DMS153 (cell line): ENCODE data around the gene ULK1.

Experiments used
- DNase-seq: peaks from one replicate; lab custom pipeline; 2025; lab: John Stamatoyannopoulos, UW

Gene ULK1

GRCh38 chr12:131892711-131893604 is 1.5 kb upstream of the ULK1 start:
- no peak for DNase-seq

GRCh38 chr12:131893605-131894312 is 663 bp upstream of the ULK1 start:
- no peak for DNase-seq

DNA sequence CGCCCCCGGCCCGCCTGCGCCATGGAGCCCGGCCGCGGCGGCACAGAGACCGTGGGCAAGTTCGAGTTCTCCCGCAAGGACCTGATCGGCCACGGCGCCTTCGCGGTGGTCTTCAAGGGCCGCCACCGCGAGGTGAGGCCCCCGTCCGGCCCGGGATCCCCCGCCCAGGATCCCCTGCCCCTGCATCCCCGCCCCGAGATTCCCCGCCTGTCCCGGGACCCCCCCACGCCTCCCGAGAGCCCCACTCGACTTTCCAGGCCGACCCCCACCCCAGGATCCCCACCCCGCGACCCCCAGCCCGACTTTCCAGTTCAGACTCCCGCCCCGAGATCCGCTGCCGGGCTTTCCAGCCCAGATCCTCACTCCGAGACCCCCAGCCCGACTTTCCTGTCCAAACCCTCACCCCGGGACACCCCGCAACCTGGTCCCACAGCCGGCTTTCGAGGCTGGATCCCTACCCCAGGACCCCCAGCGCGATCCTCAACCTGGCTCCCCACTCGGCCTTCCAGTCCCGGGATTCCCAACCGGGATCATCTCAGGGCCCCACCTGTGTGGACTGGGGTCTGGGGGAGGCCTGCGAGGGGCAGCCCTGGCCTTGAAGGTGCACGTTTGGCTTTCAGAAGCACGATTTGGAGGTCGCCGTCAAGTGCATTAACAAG is 688 bp downstream of the ULK1 start:
- no peak for DNase-seq

- no peak for DNase-seq
Observed at GRCh38 chr12:131895640-131896079, 1.2 kb downstream of the ULK1 start.

GRCh38 chr12:131896080-131896810 is 1.8 kb downstream of the ULK1 start:
- DNase-seq, result peak; percentile 81

- no peak for DNase-seq
Observed at GRCh38 chr12:131896811-131897270, 2.4 kb downstream of the ULK1 start.

DNA sequence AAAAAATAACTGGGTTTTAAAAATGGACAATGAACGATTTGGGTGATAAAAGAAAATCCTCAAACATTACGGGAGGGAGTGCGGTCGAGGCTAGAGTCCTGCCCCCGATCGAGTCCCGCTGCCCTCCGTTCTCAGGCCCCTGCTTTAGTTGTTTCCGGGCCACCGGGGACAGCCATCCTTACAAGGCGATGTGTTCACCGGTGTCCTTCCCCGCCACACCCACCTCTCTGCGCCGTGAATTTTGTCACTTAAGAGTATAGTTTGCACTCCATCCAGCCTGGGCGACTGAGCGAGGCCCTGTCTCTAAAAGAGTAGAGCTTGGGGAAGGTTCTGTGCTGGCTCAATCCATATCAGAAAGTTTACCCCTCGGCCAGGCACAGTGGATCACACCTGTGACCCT is 2.9 kb downstream of the ULK1 start:
- DNase-seq, result no peak

DNA sequence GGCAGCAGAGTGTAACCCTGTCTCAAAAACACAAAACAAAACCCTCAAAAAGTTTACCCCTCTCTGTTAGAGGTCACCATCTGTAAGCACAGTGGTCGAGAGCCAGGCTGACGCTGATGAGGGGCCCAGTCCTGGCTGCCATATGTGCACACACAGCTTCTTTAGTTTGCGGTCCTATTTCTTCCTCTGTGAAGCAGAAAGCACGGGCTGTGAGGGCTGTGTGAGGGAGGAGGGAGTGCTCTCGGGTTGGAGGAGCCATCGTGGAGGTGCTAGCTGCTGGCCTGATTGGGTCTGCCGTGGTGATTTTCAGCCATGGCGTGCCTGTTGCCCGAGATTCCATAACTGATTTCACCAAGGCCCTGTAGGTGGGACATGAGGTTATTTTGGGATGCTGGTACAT is 3.5 kb downstream of the ULK1 start:
- no peak for DNase-seq

GRCh38 chr12:131900397-131900796 is 6.0 kb downstream of the ULK1 start:
- no peak for DNase-seq

DNA sequence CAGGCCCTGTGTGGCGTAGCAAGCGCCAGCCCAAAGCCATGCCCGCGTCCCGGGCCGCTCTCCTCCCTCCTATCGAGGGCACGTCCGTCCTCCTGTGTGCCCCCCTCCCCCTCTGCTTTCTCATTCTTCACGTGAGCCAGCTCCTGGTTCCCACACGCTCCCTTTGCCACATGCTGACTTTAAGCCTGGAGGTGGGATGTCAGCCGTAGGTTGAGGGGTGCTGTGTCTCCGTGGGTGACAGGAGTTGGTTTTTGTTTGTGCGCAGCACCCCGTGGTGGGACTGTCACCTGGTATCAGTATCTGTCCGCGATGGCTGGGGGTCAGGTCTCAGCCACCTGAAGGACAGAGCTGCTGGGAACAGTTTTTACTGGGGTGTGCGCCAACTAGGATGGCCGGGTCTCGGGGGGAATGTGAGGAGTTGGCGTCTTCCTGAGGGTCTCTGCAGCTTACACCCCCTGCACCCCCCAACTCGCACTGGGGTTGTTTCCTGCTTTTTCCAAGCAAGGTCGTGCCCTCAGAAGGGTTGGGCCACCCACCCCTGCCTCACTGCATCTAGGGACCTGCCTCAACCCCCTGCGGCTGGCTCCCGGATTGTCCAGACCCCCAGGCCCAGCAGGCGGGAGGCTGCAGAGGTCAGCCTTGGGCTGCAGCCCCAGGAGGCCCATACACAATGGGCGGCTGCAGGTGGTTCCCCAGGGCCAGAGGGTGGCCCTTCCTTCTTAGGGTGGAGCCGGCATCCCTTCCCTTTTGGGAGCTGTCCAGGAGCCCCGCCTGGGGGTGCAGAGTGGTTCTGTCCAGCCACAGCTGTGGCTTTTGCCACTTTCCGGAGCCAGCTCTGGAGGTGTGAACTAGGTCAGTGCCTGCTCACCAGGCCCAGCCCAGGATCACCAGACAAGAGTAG is 7.3 kb downstream of the ULK1 start:
- DNase-seq, result no peak

- no peak for DNase-seq
Observed at GRCh38 chr12:131902332-131903241, 8.2 kb downstream of the ULK1 start.

DNA sequence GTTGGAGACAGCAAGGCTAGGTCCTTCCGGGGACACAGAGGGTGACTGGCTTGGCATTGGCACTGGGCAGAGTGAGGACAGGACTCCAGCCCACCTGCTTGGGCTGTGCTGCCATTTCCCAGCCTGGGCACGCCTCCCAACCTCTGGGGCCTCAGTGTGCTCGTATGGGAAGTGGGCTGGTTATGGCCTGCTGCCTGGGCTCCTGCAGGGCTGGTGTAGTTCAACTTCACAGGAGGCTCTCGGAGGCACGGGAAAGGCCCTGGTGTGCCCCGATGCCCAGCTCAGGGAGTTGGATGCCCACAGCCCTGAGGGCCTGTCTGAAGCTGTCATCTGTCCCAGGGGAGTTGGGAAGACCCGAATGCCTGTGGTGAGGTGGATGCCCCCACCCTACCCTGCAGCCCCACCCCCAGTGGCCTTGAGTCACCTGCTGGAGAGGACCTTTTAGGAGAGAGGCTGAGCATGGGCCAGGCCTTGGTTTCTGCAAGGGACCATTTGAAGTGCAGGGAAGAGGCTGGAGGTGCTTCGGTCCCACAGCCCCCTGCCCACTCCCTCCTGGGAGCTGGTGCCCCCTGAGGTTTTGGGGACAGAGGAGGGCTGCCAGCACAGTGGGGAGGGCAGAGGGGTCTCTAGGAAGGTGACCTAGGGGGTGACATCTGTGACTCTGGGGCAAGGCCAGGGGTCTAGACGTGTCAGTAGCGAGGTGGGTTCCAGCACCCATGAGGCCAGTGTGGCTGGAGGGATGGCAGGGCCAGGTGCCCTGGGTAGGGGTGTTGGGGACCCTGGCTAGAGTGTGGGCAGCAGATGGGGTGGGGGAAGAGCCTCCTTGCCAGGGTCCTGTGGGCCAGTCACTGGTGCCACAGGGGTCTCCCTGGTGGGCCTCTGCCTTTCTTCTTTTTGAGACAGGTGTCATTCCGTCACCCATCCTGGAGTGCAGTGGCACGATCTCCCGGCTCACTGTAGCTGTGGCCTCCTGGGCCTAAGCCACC is 9.1 kb downstream of the ULK1 start:
- no peak for DNase-seq

- no peak for DNase-seq
Observed at GRCh38 chr12:131904346-131904745, 9.9 kb downstream of the ULK1 start.

DNA sequence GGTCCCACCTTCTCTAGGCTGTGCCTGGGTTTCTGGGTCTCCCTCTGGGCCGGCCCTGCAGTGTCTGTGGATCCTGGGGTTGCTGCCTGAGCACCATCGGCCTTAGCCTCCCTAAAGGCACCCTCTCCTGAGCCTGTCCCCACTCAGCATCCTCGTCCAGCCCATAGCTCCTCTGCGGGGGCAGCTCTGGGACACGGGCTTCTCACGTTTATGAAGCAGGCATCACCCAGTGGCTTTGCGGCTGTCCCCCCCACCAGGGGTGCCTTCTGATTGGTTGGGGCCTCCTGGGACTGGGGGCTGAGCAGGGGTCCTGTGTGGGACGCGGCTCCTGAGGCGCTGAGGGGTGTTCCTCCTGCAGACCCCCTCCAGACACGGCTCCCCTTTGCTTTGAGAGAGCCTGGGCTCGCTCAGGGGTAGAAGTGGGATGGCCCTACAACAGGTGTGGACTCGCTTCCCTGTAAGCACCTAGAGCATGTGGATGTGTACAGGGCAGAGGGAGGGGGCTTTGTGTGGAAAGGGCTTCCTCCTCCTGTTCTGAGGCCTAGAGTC is 10.7 kb downstream of the ULK1 start:
- DNase-seq, result no peak

DNA sequence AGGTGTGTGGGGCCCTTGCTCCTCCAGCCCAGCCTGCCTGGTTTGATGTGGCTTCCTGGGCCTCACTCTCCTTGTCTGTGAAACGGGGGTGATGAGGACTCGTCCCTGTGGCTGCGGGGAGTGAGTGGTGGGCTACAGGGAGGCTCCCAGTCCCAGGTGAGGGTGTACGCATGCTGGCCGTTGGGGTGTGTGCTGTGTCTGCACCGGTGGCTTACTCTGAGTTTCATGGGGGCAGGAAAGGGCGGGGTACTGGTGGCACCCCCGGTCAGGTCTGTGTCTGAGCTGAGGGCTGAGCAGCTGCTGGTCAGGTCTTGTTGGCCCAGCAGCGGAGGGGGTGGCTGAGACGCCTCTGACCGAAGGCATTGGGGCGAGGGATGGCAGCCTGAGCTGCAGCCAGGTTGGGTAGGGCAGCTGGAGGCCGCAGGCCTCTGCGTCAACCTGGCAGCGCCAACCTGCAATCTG is 11.2 kb downstream of the ULK1 start:
- DNase-seq, result no peak

DNA sequence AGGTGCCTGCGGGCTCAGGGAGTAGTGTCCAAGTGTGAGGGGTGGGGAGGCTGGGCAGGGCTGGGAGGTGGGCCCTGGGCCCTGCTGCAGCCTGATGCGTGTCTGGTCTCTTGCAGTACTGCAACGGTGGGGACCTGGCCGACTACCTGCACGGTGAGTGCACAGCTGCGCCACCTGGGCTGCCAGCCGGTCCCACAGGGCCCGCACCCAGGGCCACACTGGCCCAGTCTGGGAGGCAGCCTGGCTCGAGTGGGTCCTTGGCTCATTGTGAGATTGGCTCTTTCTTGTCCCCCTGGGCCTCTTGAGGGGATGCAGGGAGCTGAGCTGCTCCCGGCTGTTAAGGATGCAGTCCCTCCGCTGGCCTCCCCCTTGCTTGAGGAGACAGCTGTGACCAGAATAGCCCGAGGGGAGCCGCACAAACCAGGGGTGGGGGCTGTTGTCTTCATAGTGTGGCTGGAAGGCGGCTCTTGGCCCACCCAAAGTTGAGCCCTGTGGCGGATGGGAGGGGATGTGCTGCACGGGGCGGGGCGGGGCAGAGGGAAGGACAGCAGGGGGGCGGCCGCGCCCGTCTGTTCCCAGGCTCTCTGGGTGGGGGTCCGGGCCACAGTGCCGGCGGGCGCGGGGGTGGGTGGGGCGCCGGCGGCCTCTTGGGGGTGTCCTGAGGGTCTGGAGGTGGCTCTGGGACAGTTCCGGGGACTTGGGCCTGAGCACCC is 13.1 kb downstream of the ULK1 start:
- no peak for DNase-seq
